Smooth muscle cell (in vitro differentiated cells): ENCODE results near the gene PIF1. TPM values are rescaled to one million over a fixed set of nuclear protein-coding genes. Genes with fewer than 3 reads are reported as not detected.
A peak's percentile ranks its signal among the peaks of the same experiment; 100 is the strongest.

Experiments
- DNase-seq: peaks from one replicate; lab custom pipeline; 2025; ENCODE audit not compliant: unreplicated experiment; lab: John Stamatoyannopoulos, UW
- H2AFZ ChIP-seq: fragments of 200-600 bp; sonication (generic); 2 replicates; pipeline ENCODE4 v1.6.0; 2016; ENCODE audit warnings: antibody characterized with exemption, low read depth, mild to moderate bottlenecking
- H3F3A ChIP-seq: fragments of 200-600 bp; sonication (generic); 2 replicates; pipeline ENCODE4 v1.6.0; 2017; ENCODE audit warnings: antibody characterized with exemption, low read depth
- H3K27ac ChIP-seq: fragments of 200-600 bp; sonication (generic); 2 replicates; pipeline ENCODE4 v1.5.1; 2016; ENCODE audit warnings: low read depth, mild to moderate bottlenecking
- H3K27me3 ChIP-seq: fragments of 200-600 bp; sonication (generic); 2 replicates; pipeline ENCODE4 v1.6.1; 2016; ENCODE audit warnings: low read depth, mild to moderate bottlenecking
- H3K36me3 ChIP-seq: fragments of 200-600 bp; sonication (generic); 2 replicates; pipeline ENCODE4 v1.5.1; 2016; ENCODE audit warnings: low read depth
- H3K4me1 ChIP-seq: fragments of 200-600 bp; sonication (generic); 2 replicates; pipeline ENCODE4 v1.5.1; 2016; ENCODE audit warnings: low read depth
- H3K4me2 ChIP-seq: fragments of 200-600 bp; sonication (generic); 2 replicates; pipeline ENCODE4 v1.6.0; 2016; ENCODE audit warnings: mild to moderate bottlenecking
- H3K4me3 ChIP-seq: fragments of 200-600 bp; sonication (generic); 2 replicates; pipeline ENCODE4 v1.5.1; 2016; ENCODE audit warnings: mild to moderate bottlenecking
- H3K79me2 ChIP-seq: fragments of 200-600 bp; sonication (generic); 2 replicates; pipeline ENCODE4 v1.6.0; 2016; ENCODE audit warnings: low read depth, mild to moderate bottlenecking
- H3K9ac ChIP-seq: fragments of 200-600 bp; sonication (generic); 2 replicates; pipeline ENCODE4 v1.6.0; 2016; ENCODE audit warnings: low read depth
- H3K9me3 ChIP-seq: fragments of 200-600 bp; sonication (generic); replicated peaks from 2 replicates; pipeline ENCODE4 v1.5.1; 2016; ENCODE audit warnings: low read depth
- H4K20me1 ChIP-seq: fragments of 200-600 bp; sonication (generic); 2 replicates; pipeline ENCODE4 v1.6.0; 2016; ENCODE audit warnings: low read depth
- CTCF ChIP-seq: fragments of 200-600 bp; sonication (generic); IDR thresholded peaks from 2 replicates; pipeline ENCODE4 v1.5.1; 2017; ENCODE audit warnings: borderline replicate concordance, mild to moderate bottlenecking, antibody characterized with exemption; ENCODE audit not compliant: insufficient read depth, poor library complexity, severe bottlenecking
- WGBS: methylation state at CpG from one replicate; pipeline ENCODE4 v1.1.7; 2016; ENCODE audit warnings: low lambda C conversion rate; 5-methylcytosine and 5-hydroxymethylcytosine counted together
- polyA plus RNA-seq: library from polyadenylated mRNA; unstranded; fragments of >200 nt; fragmentation: Nextera tagmentation; extraction: Ambion mirVana; gene quantifications from 2 replicates; pipeline ENCODE4 v1.2.1, GENCODE V29; 2016
- total RNA-seq: library from RNA; depleted of rRNA; stranded (reverse); fragments of >200 nt; gene quantifications from 2 replicates; pipeline ENCODE4 v1.2.3, GENCODE V29; 2014

Gene PIF1
- total and polyA plus RNA-seq, 2 experiments from 2014 or later: 1.5 to 1.6 TPM

DNA sequence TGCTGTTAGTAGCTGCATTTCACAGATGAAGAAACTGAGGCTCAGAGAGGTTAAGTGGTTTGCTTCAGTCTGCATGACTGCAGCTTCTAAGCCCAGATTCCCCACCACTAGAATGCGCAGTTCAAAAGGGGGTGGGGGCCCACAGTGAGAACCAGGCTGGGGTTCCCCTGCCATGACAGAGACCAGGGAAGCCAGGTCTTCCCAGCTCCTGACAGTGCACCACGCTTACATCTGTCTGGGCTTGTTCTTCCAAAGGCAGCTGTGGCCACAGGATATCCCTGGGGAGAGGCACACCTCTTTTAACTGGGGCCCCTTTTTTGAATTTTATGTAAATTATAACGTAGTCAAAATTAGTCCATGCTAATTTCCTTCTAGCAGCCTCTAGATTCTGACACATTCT lies 21.6 kb upstream of the PIF1 start:
- H2AFZ ChIP-seq: no peak overlapping the region
- H3F3A ChIP-seq: peaks cover 18% of the 10 kb centered on the region
- peaks cover 42% of the 10 kb centered on the region for H3K4me1 ChIP-seq
- H3K9me3 ChIP-seq: no peaks in the 10 kb centered on the region
- TF ChIP-seq CTCF: no peak
- H3K4me3 ChIP-seq: no peak overlapping the region
- H3K9ac ChIP-seq: no peak overlapping the region
- H3K79me2 ChIP-seq: peaks cover 70% of the 10 kb centered on the region
- 88% methylated on average over 3 of the region's 3 CpGs for WGBS
- no peak for DNase-seq
- no peak overlapping the region for H3K4me2 ChIP-seq
- peaks cover 83% of the 10 kb centered on the region for H4K20me1 ChIP-seq
- H3K36me3 ChIP-seq: no peaks in the 10 kb centered on the region
- H3K27ac ChIP-seq: no peak overlapping the region
- H3K27me3 ChIP-seq: no peaks in the 10 kb centered on the region

- no peak overlapping the region for H3K4me2 ChIP-seq
- no peak overlapping the region for H2AFZ ChIP-seq
- H3K27ac ChIP-seq: no peak overlapping the region
- peaks cover 35% of the 10 kb centered on the region for H3K4me1 ChIP-seq
- 89% methylated on average over 13 of the region's 13 CpGs for WGBS
- H3K79me2 ChIP-seq: peaks cover 71% of the 10 kb centered on the region
- no peaks in the 10 kb centered on the region for H3K9me3 ChIP-seq
- no peak overlapping the region for H3K9ac ChIP-seq
- H3K27me3 ChIP-seq: no peaks in the 10 kb centered on the region
- H3K4me3 ChIP-seq: no peak overlapping the region
- DNase-seq: no peak
- peaks cover 14% of the 10 kb centered on the region for H3F3A ChIP-seq
- H3K36me3 ChIP-seq: no peaks in the 10 kb centered on the region
- H4K20me1 ChIP-seq: peaks cover 74% of the 10 kb centered on the region
- TF ChIP-seq CTCF: no peak
These were observed 20.6 kb upstream of the PIF1 start for GRCh38 chr15:64845831-64846595.

- WGBS: 33% methylated on average over 1 of the region's 2 CpGs
- H3K9ac ChIP-seq: no peak overlapping the region
- H3K4me1 ChIP-seq: peaks cover 37% of the 10 kb centered on the region
- H3K27ac ChIP-seq: no peak overlapping the region
- no peak for DNase-seq
- H3K9me3 ChIP-seq: no peaks in the 10 kb centered on the region
- H3K79me2 ChIP-seq: peaks cover 71% of the 10 kb centered on the region
- no peaks in the 10 kb centered on the region for H3K36me3 ChIP-seq
- no peaks in the 10 kb centered on the region for H3K27me3 ChIP-seq
- TF ChIP-seq CTCF: no peak
- H3F3A ChIP-seq: peaks cover 6% of the 10 kb centered on the region
- no peak overlapping the region for H2AFZ ChIP-seq
- peaks cover 66% of the 10 kb centered on the region for H4K20me1 ChIP-seq
- peak overlapping the region; percentile 96 for H3K4me2 ChIP-seq
- H3K4me3 ChIP-seq: no peak overlapping the region
These were observed 19.8 kb upstream of the PIF1 start for GRCh38 chr15:64845183-64845611.
